Activated naive CD4-positive, alpha-beta T cell (primary cell): ENCODE results near the gene SPHK2.
A peak's percentile ranks its signal among the peaks of the same experiment; 100 is the strongest.
"Not testable (repeated sequence)": the region's sequence is repeated elsewhere in the genome, so short reads cannot be mapped to it uniquely, and the experiment has no call there.

Source experiments
- DNase-seq, 4 experiments: peaks; one replicate each; lab custom pipeline; 2025; lab: John Stamatoyannopoulos, UW

SPHK2 gene

DNA sequence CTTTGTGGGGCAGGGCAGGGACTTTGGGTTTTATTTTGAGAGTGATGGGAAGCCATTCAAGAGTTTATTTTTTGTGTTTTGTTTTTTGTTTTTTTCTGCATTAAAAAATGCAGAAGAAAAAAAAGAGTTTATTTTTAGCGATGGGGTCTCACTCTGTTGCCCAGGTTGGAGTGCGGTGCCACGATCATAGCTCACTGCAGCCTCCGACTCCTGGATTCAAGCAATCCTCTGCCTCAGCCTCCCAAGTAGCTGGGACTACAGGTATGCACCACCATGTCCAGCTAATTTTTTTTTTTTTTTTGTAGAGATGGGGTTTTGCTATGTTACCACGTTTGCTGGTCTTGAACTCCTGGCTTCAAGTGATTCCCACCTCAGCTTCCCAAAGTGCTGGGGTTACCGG lies 39.2 kb downstream of the SPHK2 start:
- no peak for DNase-seq

DNA sequence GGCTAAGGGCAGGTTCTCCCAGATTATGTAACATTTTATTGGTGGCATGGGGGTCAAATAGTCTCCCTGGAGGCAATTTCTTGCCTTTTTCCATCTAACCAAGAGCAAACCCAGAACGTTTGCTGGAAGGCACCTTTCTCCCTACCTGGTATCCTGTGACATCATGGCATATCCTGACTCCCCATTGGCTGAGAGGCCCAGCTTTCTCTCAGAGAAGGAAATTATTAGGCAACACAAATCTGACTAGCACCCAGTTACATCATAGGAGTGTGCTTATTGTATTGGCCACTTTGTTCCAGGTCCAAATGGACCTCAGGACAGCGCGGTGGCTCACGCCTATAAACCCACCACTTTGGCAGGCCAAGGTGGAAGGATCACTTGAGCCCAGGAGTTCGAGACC lies 40.5 kb downstream of the SPHK2 start:
- DNase-seq: no peak

DNA sequence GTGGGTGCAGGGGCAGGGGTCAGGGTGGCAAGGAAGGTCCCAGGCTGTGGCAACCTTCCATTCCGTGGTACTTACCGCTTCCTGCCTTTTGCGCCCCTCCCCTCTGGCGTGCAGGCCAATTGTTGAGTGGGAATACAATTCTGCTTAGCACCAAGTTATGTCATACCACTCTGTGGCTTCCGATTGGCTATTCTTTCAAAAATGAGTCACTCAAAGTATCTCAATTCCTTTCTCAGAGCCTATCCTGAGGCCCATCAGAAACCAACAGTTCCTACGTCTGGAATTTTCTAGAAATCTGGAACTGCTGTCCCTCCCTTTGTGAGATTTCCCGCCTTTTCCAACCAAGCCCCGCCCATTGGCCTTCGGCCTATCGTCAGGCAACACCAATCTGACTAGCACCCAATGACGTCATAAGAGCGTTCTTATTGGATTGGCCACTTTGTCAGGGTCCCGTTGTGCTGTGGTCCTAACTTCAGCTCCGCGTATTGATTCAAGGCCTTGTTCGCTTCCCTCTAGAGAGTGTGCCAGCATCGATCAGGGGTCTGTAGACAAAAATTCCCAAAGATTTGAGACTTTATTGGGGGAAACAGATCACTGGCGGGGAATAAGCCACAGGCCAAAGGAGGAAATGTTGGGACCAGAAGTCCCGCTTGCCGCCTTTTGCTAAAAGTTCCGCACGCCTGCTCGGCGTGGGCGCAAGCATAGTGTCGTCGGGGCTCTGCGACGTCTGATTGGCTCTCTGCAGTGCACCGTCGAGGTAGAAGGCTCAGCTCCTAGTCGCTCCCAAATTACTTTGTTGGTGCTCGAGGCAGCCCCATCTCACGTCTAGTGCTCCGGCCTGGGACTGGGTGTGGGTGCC lies 41.8 kb downstream of the SPHK2 start:
- DNase-seq: peak; percentile 33 to 65 (median 54)

DNA sequence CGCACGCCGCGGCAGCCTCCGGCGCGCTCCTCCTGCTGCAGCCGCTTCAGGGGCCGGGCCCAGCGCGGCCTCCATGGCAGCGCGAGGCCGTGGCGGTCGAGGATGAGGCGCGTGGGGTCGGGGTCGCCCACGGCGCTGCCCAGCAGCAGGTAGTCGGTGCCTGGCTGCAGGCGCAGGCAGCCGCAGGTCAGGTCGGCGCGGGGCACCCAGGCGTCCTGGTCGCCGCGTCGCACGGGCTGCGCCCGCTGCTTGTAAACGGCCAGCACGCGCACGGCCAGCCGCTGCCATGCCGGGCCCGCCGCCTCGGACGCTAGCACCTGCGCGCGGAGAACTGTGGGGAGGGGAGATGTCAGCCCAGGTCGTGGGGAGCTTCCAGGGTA lies 42.4 kb downstream of the SPHK2 start:
- DNase-seq: no peak

DNA sequence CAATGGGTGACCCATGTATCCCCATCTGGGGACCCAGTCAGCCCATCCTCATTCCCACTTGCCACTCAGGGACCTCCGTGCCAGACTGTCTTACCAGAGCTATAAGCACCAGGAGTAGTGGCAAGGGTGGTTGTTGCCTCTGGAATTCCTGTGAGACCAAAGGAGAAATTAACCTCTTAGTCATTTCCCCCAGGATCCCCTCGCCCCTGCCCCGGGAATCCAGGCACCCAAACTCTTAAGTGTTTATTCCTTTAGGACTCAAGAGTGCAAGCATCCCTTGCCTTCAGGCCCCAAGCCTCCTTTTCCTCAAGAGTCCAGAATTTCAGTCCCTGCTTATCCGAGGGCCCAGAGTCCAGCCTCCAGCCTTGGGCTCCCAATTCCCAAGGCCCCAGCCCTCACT lies 44.4 kb downstream of the SPHK2 start:
- DNase-seq: no peak

DNA sequence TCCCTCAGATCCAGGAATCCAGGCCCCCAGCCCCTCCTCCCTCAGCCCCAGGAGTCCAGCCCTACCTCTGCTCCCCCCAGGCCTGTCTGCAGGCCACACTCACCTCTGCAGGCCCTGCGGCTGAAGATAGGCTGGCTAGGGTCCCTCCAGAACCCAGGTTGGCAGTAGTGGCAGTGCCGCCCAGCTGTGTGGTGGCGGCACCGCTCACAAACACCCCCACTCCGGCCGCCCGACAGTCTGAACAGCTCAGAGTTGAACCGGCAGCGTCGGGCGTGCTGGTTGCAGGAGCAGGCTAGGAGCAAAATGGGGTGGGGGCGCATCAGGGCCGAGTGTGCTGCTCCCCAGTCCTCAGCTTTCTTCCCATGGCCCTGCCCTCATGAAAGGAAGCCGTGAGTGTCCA lies 45.2 kb downstream of the SPHK2 start:
- no peak for DNase-seq

DNA sequence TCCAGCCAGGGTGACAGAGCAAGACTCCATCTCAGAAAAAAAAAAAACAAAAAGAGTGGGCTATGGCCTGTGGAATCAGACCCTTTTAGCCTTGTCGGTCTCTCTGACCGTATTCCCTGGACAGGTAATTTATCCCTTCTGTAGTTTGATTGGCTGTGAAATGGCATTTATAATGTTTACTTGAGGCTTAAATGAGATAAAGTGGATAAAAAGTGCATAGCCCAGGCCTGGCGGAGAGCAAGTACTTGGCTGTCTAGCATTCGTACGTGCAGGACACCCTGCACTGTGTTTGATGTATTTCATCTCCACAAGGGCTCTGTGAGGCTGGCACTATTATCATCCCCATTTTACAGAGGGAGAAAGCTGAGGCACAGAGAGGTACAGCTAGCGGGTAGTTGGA lies 46.5 kb downstream of the SPHK2 start:
- no peak for DNase-seq

DNA sequence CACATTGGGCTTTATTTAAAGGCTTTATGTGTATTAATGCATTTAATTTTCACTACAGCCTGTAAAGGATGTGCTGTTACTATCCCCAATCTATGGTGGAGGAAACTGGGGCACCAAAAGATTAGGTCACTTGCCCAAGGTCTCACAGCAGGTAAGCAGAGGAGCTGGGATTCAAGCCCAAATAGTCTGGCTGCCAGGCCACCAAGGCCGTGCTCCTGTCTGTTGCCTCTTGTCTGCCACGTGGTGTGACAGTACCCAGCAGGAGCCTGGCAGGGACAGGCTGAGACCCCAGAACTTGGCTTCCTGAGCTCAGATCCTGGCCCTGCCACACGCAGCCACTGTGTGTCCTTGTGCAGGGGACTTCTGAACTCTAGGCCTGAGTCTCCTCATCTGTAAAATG lies 49.0 kb downstream of the SPHK2 start:
- no peak for DNase-seq

DNA sequence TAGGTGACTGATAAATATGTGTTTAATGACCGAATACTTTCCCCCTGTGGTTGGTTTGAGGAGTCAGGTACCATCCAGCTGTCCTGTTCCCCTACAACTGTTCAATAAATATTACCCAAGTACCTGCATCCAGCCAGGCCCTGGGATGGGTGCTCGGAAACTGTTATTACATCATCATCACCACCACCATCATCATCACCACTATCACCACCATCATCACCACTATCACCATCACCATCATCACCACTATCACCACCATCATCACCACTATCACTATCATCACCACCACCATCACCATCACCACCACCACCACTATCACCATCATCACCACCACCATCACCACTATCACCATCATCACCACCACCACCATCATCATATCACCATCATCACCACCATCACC lies 49.5 kb downstream of the SPHK2 start:
- DNase-seq: no peak

DNA sequence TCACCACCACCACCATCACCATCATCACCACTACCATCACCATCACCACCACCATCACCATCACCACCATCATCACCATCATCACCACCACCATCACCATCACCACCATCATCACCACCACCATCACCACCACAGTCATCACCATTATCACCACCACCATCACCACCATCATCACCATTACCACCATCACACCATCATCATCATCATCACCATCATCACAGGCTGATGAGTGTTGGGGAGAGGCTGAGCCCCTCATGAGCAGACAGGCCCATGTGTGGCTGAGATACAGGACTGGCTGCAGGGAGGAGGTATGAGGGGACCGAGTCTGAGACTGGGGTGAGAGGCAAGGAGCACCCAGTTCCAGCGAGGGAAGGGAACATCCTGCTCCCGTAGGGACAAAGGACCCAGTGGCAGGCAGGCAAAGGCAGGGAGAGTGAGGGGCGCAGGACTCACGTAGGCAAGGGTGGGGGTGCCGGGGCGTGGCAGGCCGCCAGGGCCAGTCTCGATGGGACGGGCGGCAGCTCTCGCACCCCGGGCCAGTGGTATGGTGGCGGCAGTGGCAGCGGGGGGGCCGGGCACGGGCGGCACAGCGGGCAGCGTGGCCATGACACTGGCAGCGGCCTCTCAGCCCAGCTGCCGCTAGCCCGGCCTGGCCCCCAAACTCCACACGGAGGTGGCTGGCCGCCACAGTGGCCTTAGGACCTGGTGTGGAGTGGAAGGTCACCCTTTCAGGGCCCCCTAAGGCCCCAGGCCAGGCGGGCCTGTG lies 50.8 kb downstream of the SPHK2 start:
- no peak for DNase-seq

DNA sequence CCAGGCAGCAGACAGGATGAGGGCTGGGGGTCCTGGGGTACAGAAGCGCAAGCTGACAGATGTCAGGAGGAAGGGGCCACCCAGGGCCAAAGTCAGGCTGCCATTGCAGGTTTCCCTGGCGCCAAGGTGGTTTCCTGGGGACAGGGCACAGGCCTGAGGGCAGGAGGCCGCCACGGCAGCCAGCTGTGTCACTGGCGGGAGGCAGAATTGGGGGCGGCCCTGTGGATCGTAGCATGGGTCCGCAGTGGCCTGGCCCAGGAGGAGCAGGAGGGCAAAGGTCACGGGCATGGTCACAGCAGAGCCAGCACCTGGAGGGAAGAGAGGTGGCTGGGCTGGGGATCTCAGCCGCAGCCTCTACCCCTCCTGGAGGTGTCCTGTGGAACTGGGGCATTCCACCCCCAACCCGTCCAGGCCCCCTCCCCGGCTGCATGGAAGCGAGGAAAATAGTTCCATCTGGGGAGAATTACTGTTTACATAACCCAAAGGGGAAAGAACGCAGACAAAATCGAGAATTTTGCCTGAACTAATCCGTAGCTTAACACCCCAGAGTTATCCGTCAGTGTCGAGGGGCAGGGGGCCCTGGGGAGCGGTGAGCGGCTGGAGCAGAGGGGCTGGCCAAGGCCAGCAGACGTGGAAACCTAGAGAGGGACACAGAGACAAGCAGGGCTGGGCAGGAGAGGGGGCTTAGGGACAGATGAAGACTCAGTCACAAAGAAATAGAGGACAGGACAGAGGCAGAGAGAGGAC lies 51.6 kb downstream of the SPHK2 start:
- DNase-seq: no peak

DNA sequence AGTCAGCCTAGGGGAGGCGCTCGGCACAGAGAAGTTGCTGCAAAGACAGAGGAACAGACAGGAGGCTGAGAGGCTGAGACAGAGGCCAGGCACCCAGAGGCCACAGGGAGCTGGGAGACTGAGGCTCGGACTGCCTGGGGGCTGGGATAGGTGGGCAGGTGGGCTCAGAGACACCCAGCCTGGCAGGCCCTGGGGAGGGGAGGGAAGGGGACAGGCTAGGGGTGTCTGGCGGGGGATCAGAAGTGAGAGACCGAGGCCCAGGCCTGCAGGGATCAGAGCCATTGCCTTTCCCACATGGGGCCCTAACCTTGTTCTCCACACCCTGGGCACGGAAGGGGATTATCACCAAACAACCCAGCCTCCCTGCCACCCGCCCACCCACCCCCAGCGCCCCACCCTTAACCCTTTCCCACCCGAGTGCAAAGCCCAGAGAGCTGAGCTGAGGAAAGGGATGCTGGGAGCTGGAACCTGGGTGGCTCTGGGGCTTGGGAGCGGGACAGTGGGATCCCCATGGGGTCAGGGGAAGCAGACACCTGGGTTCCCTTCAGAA lies 52.2 kb downstream of the SPHK2 start:
- no peak for DNase-seq

DNA sequence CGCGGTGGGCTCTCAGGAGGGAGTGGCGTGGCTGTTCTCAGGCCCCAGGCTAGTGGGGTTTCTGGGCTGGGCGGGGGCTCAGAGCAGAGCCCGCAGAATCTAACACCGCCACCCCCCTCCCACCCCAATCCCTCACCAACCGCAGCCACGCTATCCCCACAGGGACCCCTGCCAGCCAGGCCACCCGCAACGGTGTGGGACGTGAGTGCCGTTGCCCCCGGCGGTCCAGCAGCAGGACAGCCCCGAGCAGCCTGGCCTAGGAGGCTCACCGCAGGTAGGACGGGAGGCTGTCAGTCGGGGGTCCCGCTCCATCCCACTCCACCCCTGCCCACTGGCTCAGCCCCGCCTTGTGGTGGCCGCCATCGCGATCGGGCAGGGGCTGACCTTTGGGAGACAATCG lies 53.7 kb downstream of the SPHK2 start, which contains the start of gene NTN5:
NTN5 (minus strand) TSS at position 24 of the 400 bp plus-strand sequence. CDS start 2,031 bp downstream, outside the sequence.
- DNase-seq: no peak

DNA sequence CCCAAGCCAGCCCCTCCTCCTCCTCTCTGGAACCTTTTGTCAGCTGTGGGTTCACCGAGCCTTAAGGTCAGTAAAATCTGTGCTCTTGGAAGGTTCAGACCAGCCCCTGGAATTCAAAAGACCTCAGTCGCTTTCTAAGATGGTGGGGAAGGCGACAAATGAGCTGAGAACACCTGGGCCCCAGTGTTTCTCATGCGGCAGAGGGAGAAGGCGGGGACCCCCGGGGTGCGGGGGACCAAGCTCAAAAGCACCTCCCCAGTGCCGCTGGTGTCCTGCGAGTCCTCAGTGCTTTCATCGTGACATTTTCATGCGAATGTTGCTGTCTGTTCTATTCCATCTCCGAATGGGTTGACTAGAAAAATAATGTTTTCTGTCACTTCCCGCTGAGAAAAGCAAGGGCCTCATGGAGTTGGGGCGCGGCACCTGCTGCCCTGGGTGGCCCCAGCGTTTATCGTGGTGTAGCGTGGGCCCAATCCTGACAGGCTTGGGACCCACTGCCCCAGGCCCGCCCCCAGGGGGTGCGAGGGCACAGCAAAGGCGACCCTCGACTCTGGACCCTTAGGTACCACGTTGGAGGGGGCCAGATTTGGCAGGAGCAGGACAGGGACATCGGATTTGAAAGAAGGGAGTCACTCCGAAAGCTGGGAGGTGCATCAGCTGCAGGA lies 54.3 kb downstream of the SPHK2 start:
- no peak for DNase-seq

DNA sequence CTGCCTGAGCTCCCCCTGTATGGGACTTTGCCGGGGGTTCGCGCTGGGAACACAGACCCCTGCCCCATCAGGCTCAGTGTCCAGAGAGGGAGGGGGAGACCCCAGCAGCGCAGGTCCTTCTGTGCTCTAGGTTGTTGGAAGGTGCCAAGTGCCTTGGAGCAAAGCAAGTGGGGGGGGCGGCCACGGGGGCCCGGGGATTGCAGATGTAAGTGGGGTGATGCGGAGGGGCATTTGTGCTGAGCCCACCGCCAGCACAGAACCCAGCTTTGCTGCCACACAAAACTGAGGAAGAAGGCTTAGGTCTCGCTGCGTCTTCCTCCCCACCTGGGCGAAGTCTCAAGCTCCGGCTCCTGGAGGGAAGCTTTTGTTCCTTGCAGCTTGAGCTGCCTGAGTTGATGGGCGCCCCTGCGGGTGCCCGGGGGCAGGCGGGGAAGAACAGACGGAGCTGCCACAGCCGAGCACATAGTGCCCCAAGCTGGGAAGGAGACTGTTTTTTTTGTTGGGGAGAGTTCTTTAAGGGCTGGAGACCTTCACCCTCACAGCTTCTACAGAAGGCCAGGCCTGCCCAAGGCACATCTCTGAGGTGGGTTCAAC lies 55.0 kb downstream of the SPHK2 start:
- no peak for DNase-seq

DNA sequence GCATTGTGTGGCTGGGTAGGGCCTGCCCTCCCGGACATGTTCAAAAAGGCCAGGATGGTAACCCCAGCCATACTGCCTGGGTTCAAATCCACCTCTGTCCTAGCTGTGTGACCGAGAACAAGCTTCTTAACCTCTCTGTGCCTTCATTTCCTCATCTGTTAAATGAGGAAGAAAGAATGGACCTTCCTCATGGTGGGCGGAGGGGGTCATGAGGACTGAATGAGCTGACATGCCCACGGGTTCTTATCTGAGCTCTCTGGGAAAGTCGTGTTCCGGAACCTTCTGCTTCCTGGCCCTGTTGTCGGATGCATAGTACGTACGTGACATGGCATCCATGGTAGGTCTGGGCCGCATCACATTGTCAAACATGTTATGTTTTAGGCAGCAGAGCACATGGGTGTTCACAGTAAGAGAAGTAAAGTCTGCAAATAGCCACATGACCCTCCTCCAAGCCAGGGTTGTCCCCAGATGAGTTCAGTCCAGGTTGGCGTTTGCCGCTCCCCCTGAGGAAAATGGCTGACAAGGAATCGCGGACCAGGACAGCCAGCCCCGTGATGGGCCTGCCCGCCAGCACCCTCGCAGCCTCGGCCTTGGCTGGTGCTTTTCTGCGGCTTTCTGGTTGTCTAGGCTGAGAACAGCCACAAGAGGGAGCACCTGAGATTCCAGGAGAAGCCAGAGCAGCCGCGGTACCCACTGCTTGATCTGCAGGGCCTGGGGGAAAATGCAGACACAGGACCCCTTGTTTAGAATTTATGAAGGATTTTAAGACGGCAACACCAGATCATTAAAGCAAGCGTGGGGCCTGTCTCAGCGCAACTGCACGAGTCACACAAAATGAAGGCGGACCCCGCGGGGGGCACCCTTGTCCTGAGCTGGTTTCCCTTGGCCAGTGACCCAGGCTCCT lies 55.9 kb downstream of the SPHK2 start:
- peak; percentile 10 to 62 (median 38) for DNase-seq

DNA sequence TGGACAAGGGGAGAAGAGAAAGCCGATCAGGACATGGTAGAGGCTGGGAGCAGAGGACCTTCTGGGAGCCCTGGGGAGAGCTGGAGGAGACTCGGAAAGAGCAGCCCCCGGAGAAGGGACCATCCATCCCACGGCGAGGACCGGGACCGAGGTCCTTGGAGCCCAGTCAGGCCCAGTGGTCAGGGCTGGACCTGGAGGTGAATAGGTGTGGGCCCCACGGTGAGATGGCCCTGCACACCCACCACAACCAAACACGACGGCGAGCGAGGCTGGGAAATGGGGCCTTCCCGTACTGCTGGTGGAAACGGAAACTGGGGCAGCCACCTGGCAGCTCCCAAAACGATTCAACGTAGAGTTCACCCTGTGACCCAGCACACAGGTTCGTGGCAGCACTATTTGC lies 57.2 kb downstream of the SPHK2 start:
- no peak for DNase-seq

DNA sequence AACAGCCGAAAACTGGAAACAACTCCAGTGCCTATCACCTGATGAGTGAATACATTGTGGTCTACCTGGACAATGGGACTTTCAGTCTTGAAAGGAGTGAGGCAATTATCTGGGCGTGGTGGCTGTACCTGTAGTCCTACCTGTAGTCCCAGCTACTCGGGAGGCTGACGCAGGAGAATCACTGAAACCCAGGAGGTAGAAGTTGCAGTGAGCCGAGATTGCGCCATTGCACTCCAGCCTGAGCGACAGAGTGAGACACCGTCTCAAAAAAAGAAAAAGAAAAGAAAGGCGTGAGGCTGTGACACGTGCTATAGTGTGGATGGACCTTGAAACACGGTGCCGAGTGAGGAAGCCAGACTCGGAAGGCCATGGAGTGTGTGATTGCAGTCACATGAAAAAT lies 57.6 kb downstream of the SPHK2 start:
- no peak for DNase-seq

DNA sequence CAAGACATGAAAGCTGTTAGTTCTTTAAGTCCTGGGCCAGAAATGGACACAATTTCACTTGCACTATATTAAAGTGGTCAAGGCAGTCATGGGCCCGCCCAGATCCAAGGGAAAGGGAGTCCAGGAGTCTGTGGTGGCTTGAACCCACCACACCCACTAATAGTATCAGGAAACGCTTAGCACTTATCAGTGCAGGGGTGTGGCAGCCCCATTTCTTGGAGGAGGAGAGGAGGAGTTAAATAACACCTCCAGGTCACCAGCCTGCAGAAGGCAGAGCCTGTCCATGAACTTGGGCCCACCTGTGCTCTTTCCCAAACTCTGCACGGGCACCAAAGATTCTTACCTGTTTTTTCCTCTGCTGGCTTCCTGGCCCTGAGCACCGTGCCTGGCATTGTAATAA lies 58.9 kb downstream of the SPHK2 start:
- no peak for DNase-seq

DNA sequence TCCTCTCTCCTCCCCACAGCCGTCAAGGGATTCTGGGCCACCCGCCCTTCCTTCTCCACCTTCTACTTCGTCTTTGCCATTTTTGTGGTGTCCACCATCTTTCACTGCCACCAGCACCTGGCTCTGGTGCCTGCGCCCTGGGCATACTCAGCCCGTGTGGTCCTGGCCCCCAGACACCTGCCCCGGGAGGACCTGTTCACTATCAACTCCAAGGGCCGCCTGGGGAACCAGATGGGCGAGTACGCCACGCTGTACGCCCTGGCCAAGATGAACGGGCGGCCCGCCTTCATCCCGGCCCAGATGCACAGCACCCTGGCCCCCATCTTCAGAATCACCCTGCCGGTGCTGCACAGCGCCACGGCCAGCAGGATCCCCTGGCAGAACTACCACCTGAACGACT lies 60.7 kb downstream of the SPHK2 start:
- DNase-seq: not testable (repeated sequence)
